ENCODE measurements around the gene GIMAP6.

- TF ChIP-seq POLR2A (IDR thresholded peaks at IDR 0.05; ENCODE audit: low read depth, low read length) (no peak), POLR2AphosphoS5 (IDR thresholded peaks at IDR 0.05; ENCODE audit: low read depth, low read length) (no peak), TAF1 (IDR thresholded peaks at IDR 0.05; ENCODE audit: low read depth, low read length) (no peak), SPI1 (IDR thresholded peaks at IDR 0.05; ENCODE audit: low read depth, low read length) (no peak)
These were observed 11.4 kb downstream of the GIMAP6 start for GRCh38 chr7:150620617-150621371.
